Astrocyte of the spinal cord (primary cell): Measurements from ENCODE around the gene EPHB6.

Experiments used
- DNase-seq: peaks from one replicate; pipeline ENCODE4 v3.0.0; 2011; ENCODE audit warnings: low read depth, low spot score
- H3K4me3 ChIP-seq: 2 replicates; pipeline ENCODE4 v1.5.1; 2011; ENCODE audit warnings: low read depth, mild to moderate bottlenecking, low read length, moderate library complexity
- CTCF ChIP-seq: IDR thresholded peaks from 2 replicates; pipeline ENCODE4 v1.5.1; 2012; ENCODE audit warnings: low read depth, mild to moderate bottlenecking, low read length, inconsistent platforms
- in situ Hi-C: cut with HindIII; loops from 2 replicates; pipeline ENCODE4 v1.10.0; 2017; ENCODE audit warnings: low sequenced_read_pairs

The EPHB6 gene

GRCh38 chr7:142814451-142814850 lies 40.4 kb upstream of the EPHB6 start:
- no peak for TF ChIP-seq CTCF
- in situ Hi-C loops: no loop called here
- DNase-seq: no peak
- no peak overlapping the region for H3K4me3 ChIP-seq

GRCh38 chr7:142815134-142815533 lies 39.7 kb upstream of the EPHB6 start:
- no peak for TF ChIP-seq CTCF
- no peak for DNase-seq
- H3K4me3 ChIP-seq: no peak overlapping the region
- in situ Hi-C loops: no loop called here

GRCh38 chr7:142817506-142817905 lies 37.4 kb upstream of the EPHB6 start:
- DNase-seq: no peak
- in situ Hi-C loops: no loop called here
- H3K4me3 ChIP-seq: no peak overlapping the region
- no peak for TF ChIP-seq CTCF

- in situ Hi-C loops: no loop called here
- H3K4me3 ChIP-seq: no peak overlapping the region
- no peak for DNase-seq
- TF ChIP-seq CTCF: no peak
Observed at GRCh38 chr7:142819530-142819929, 35.3 kb upstream of the EPHB6 start.

GRCh38 chr7:142822714-142823113 lies 32.2 kb upstream of the EPHB6 start:
- in situ Hi-C loops: no loop called here
- DNase-seq: no peak
- no peak overlapping the region for H3K4me3 ChIP-seq
- TF ChIP-seq CTCF: no peak

GRCh38 chr7:142827951-142828500 lies 26.9 kb upstream of the EPHB6 start:
- in situ Hi-C loops: no loop called here
- no peak for DNase-seq
- no peak for TF ChIP-seq CTCF
- H3K4me3 ChIP-seq: no peak overlapping the region

- no peak for TF ChIP-seq CTCF
- no peak overlapping the region for H3K4me3 ChIP-seq
- DNase-seq: no peak
- in situ Hi-C loops: no loop called here
Observed at GRCh38 chr7:142832417-142832816, 22.5 kb upstream of the EPHB6 start.
